Choroid plexus epithelial cell (primary cell): ENCODE results near the gene GJB3.

Source experiments
- DNase-seq: peaks from one replicate; pipeline ENCODE4 v3.0.0-alpha.2; 2010; ENCODE audit warnings: low read depth
- H3K4me3 ChIP-seq: 2 replicates; pipeline ENCODE4 v1.5.1; 2011; ENCODE audit warnings: low read depth, mild to moderate bottlenecking, control low read depth, low read length, moderate library complexity
- TF ChIP-seq, protein P1 (sequence below): conservative IDR thresholded peaks from 2 replicates; pipeline ENCODE4 v1.5.1; 2011; ENCODE audit warnings: low read depth, mild to moderate bottlenecking, control low read depth, inconsistent platforms, low read length, moderate library complexity

Gene GJB3

DNA sequence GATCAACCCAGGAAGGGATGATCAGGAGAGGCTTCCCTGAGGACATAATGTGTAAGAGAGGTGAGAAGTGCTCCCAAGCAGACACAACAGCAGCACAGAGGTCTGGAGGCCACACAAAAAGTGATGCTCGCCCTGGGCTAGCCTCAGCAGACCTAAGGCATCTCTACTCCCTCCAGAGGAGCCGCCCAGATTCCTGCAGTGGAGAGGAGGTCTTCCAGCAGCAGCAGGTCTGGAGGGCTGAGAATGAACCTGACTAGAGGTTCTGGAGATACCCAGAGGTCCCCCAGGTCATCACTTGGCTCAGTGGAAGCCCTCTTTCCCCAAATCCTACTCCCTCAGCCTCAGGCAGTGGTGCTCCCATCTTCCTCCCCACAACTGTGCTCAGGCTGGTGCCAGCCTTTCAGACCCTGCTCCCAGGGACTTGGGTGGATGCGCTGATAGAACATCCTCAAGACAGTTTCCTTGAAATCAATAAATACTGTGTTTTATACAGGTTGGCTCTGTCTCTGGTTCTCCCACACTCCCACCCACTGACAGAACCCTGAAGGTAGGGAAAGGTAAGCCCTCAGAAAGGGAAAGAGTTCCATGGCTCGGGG lies 5.0 kb downstream of the GJB3 start:
- TF ChIP-seq, protein P1, sequence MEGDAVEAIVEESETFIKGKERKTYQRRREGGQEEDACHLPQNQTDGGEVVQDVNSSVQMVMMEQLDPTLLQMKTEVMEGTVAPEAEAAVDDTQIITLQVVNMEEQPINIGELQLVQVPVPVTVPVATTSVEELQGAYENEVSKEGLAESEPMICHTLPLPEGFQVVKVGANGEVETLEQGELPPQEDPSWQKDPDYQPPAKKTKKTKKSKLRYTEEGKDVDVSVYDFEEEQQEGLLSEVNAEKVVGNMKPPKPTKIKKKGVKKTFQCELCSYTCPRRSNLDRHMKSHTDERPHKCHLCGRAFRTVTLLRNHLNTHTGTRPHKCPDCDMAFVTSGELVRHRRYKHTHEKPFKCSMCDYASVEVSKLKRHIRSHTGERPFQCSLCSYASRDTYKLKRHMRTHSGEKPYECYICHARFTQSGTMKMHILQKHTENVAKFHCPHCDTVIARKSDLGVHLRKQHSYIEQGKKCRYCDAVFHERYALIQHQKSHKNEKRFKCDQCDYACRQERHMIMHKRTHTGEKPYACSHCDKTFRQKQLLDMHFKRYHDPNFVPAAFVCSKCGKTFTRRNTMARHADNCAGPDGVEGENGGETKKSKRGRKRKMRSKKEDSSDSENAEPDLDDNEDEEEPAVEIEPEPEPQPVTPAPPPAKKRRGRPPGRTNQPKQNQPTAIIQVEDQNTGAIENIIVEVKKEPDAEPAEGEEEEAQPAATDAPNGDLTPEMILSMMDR, result no peak
- DNase-seq, result no peak
- no peak overlapping the region for H3K4me3 ChIP-seq

DNA sequence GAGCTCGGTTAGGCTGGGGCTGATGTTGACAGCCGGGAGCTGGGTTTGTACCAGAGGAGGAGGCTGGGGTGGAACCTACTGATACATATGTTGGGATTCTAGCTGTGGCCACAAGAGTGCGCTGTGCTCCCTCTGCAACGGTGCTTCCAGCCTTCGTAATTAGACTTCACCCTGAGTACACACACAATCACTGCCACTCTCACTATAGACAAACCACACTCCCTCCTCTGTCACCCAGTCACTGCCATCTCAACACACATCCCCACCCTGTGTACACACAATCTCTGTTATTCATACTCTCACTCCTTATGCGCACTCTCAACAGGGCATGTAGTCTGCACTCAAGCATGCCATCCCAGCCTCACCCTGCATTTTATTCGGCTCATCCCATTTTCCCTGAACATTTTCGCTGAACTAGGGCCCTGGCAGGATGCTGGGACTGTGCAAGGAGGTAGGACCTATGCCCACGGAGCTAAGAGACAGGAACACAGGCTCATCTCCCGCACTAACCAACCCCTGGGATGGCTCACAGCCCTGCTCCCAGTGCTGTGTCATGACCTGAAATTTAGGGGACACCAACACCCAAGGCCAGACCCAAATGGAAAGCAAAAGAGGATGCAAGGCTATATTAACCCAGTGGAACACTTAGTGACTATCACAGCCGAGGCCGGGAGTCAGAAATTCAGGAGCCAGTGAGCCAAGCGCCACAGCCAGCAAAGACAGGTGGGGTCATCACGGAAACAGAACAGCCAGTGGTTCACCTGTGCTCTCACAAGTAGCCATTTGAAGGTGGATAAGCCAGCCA lies 5.7 kb downstream of the GJB3 start:
- H3K4me3 ChIP-seq, result no peak overlapping the region

DNA sequence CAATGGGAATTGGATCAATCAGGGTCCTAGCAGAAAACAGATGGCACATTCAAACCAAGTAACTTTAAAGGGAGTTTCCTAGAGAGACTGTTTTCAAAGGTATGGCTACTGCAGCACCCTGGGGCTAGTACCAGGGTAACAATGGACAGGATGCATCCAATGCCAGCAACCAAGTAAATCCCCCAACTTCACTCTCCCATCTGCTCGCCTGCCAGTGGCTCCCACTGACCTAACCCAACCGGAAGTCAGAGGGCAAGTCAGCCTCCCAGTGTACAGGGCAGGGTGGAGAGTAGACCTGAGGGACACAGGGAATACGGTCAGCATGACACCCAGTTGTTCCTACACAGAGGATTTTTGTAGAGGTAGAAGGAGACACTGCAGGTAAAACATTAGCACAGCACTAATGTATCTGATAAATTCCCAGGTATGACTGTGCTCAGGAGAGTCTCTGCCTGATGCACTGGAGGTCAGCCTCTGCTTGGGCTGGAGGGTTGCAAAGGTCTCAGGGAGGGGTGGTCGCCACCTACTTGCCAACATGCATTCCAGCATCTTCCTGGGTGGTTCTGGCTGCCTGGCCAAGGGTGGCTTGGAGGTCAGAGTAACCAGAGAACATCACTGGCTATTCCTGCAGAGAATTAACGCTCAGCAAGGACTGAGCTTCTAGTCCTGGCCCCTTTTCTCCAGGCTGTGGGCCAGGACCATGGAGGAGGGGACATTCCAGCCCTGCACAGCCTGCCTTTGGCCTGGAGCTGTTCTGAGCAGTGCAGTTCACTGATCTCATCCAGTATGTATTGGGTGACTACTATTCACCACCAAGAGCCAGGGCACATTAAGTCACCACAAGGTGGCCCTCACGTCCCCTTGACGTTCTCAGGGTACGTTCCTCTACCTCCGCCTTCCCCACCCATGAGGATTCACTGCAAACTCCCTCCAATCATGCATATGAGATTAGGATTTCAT lies 6.7 kb downstream of the GJB3 start:
- peak; percentile 52 for DNase-seq
- no peak overlapping the region for H3K4me3 ChIP-seq
- TF ChIP-seq, protein P1, result peak; percentile 36

More for the DNA sequence above, 5.7 kb downstream of the GJB3 start:
- DNase-seq, result peak; percentile 87
- TF ChIP-seq, protein P1, result peak; percentile 94

GRCh38 chr1:34790985-34791384 lies 10.0 kb downstream of the GJB3 start:
- no peak overlapping the region for H3K4me3 ChIP-seq
- no peak for DNase-seq
- TF ChIP-seq, protein P1, result no peak

- TF ChIP-seq, protein P1, result no peak
- no peak for DNase-seq
- H3K4me3 ChIP-seq, result no peak overlapping the region
Measured at GRCh38 chr1:34792424-34792823, 11.4 kb downstream of the GJB3 start.

DNA sequence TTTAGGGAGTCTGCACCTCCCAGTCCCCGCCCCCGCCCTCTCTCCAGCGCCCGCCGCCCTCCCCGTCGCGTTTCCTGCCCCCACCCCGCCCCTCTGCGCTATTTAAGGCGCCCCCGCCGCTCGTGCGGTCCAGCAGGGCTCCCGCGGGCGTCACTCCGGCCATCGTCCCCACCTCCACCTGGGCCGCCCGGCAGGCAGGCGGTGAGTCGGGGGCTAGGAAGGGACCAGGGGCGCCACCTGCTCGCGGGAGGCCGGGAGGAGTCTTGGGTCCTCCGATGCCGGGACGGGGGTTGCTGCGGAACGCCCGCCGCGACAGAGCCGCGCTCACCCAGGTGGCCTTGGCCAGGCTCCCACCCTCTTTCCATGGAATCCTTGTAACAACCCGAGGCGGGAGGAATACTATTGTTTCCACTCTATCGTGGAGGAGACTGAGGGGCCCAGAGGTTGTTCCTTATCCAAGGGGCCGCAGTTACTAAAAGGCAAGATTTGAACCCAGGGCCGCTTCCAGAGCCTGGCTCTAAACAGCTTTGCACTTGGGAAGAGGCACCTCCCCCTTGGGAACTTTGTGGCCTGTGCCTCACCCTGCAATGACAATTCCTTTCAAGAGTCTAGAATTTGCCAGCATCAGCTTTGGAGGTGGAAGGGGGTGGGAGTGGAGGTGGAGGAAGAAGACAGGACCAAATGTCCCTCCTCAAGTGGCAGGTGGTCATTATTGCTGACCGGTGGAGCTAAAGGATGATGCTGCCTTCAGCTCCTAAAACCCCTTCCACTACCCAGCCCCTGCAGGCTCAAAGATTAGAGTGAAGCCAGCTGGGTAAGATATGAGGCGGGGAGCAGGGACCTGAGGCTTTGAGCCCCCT lies 12.1 kb downstream of the GJB3 start, which contains the start of gene GJA4:
TSS of gene GJA4 (plus strand) at position 132 of the 860 bp plus-strand sequence. CDS start 1,215 bp downstream, outside the sequence.
- DNase-seq, result no peak
- TF ChIP-seq, protein P1, result no peak
- no peak within 1 kb of the TSS for H3K4me3 ChIP-seq
